GM23338 (cell line): ENCODE data around the gene ACHE. TPM values are rescaled to one million over a fixed set of nuclear protein-coding genes. Genes with fewer than 3 reads are reported as not detected.

ENCODE experiments used
- ATAC-seq: fragments of 200-7000 bp; cut with Tn5 transposase; 3 replicates; pipeline ENCODE4 v1.9.1; 2020
- DNase-seq: peaks from one replicate; pipeline ENCODE4 v3.0.0-alpha.2; 2015; ENCODE audit warnings: low spot score
- H2AFZ ChIP-seq: fragments of 200-600 bp; sonication (generic); 2 replicates; pipeline ENCODE4 v1.8.0; 2016; ENCODE audit warnings: antibody characterized with exemption, mild to moderate bottlenecking, moderate library complexity
- H3F3A ChIP-seq: fragments of 200-600 bp; sonication (generic); replicated peaks from 2 replicates; pipeline ENCODE4 v1.8.0; 2017; ENCODE audit warnings: antibody characterized with exemption, mixed run types, low read depth
- H3K27ac ChIP-seq: fragments of 200-600 bp; sonication (generic); 2 replicates; pipeline ENCODE4 v1.6.1; 2016; ENCODE audit warnings: low read depth
- H3K27me3 ChIP-seq: fragments of 200-600 bp; sonication (generic); 2 replicates; pipeline ENCODE4 v1.8.0; 2016; ENCODE audit warnings: mild to moderate bottlenecking, mixed run types, moderate library complexity; ENCODE audit not compliant: insufficient read depth
- H3K36me3 ChIP-seq: fragments of 200-600 bp; sonication (generic); 2 replicates; pipeline ENCODE4 v1.8.0; 2016; ENCODE audit warnings: mild to moderate bottlenecking; ENCODE audit not compliant: insufficient read depth
- H3K4me1 ChIP-seq: fragments of 200-600 bp; sonication (generic); 2 replicates; pipeline ENCODE4 v1.8.0; 2016; ENCODE audit warnings: mild to moderate bottlenecking, moderate library complexity; ENCODE audit not compliant: insufficient read depth
- H3K4me2 ChIP-seq: fragments of 200-600 bp; sonication (generic); 2 replicates; pipeline ENCODE4 v1.7.1; 2017; ENCODE audit warnings: mixed run types
- H3K4me3 ChIP-seq: fragments of 200-600 bp; sonication (generic); 2 replicates; pipeline ENCODE4 v1.6.1; 2016; ENCODE audit warnings: mixed run types
- H3K79me2 ChIP-seq: fragments of 200-600 bp; sonication (generic); replicated peaks from 2 replicates; pipeline ENCODE4 v1.8.0; 2017; ENCODE audit warnings: mild to moderate bottlenecking; ENCODE audit not compliant: insufficient read depth
- H3K9me2 ChIP-seq: fragments of 200-600 bp; sonication (generic); 2 replicates; pipeline ENCODE4 v1.8.0; 2017; ENCODE audit not compliant: insufficient read depth
- H4K20me1 ChIP-seq: fragments of 200-600 bp; sonication (generic); replicated peaks from 2 replicates; pipeline ENCODE4 v1.8.0; 2017; ENCODE audit warnings: mild to moderate bottlenecking; ENCODE audit not compliant: insufficient read depth
- H3K27ac Mint-ChIP-seq: 2 replicates; pipeline ENCODE4 v1.8.0; 2020; ENCODE audit warnings: inconsistent platforms, mild to moderate bottlenecking, moderate library complexity, mixed read lengths
- H3K27me3 Mint-ChIP-seq: 3 replicates; pipeline ENCODE4 v1.8.0; 2022; ENCODE audit warnings: low read depth, mild to moderate bottlenecking, moderate library complexity, mixed read lengths, inconsistent platforms; ENCODE audit not compliant: insufficient read depth, poor library complexity
- H3K36me3 Mint-ChIP-seq: 3 replicates; pipeline ENCODE4 v1.8.0; 2021; ENCODE audit warnings: low read depth, mild to moderate bottlenecking, inconsistent platforms, moderate library complexity, mixed read lengths
- H3K4me1 Mint-ChIP-seq: 3 replicates; pipeline ENCODE4 v1.8.0; 2020; ENCODE audit warnings: mild to moderate bottlenecking, inconsistent platforms, mixed read lengths
- H3K4me3 Mint-ChIP-seq: 3 replicates; pipeline ENCODE4 v1.8.0; 2021; ENCODE audit warnings: moderate library complexity, mild to moderate bottlenecking, inconsistent platforms, mixed read lengths
- H3K9me3 Mint-ChIP-seq: 3 replicates; pipeline ENCODE4 v1.8.0; 2020; ENCODE audit warnings: moderate library complexity, mild to moderate bottlenecking, inconsistent platforms, mixed read lengths
- CREB1 ChIP-seq: fragments of 250-450 bp; sonication (Bioruptor Pico); IDR thresholded peaks from 2 replicates; pipeline ENCODE4 v1.5.0; 2020; ENCODE audit warnings: low read depth, mild to moderate bottlenecking, moderate library complexity
- NANOG ChIP-seq: IDR thresholded peaks from 2 replicates; pipeline ENCODE4 v1.6.1; 2016; ENCODE audit warnings: antibody characterized with exemption, borderline replicate concordance
- polyA plus RNA-seq: library from polyadenylated mRNA; unstranded; fragments of >200 nt; fragmentation: Nextera tagmentation; extraction: Ambion mirVana; gene quantifications from 2 replicates; pipeline ENCODE4 v1.2.1, GENCODE V29; 2016
- total RNA-seq: library from RNA; depleted of rRNA; stranded (reverse); fragments of >200 nt; shearing (Covaris generic); gene quantifications from 2 replicates; pipeline ENCODE4 v1.2.3, GENCODE V29; 2014
- TF ChIP-seq, protein P1 (sequence below), 2 experiments: fragments of 200-600 bp in 1 of 2; sonication (generic) in 1 of 2; conservative IDR thresholded peaks; 2 replicates each; pipeline versions ENCODE4 v1.5.1 to v1.6.1; 2016 to 2017; ENCODE audit warnings: antibody characterized with exemption in 2 of 2, low read depth in 2 of 2, mild to moderate bottlenecking in 2 of 2, moderate library complexity in 1 of 2
- TF ChIP-seq, protein P2 (sequence below): fragments of 250-450 bp; sonication (Bioruptor Pico); IDR thresholded peaks from 2 replicates; pipeline ENCODE4 v1.5.0; 2020; ENCODE audit warnings: mild to moderate bottlenecking, moderate library complexity

ACHE gene
- total and polyA plus RNA-seq, 2 experiments from 2014 or later = 3.6 to 3.7 TPM

DNA sequence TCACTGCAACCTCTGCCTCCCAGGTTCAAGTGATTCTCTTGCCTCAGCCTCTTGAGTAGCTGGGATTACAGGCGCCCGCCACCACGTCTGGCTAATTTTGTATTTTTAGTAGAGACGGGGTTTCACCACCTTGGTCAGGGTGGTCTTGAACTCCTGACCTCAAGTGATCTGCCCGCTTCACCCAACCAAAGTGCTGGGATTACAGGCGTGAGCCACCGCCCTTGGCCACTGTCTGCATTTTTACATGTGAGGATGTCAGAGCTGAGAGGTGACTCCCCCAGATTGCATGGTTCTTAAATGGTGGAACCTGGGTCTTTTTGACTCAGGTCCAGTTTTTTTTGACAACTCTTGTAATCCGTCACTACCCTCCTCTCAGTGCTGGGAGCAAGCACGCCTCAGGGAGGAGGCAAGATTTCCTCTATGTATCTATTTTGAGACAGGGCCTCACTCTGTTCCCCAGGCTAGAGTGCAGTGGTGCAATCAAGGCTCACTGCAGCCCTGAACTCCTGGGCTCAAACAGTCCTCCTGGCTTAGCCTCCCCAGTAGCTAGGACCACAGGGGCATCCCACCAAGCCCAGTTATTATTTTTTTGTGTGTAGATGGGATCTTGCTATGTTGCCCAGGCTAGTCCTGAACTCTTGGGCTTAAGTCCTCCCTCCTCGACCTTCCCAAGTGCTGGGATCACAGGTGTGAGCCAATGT, 21.9 kb downstream of the ACHE start:
- Mint-ChIP-seq H3K27ac (peak overlapping the region; percentile 99), H3K36me3 (peaks cover 90% of the 10 kb centered on the region), H3K9me3 (peaks cover 3% of the 10 kb centered on the region; the same call in 2 of the 3 replicates), H3K4me1 (peaks cover 17% of the 10 kb centered on the region), H3K27me3 (peaks cover 26% of the 10 kb centered on the region), H3K4me3 (peak overlapping the region; percentile 100)
- DNase-seq (no peak), ATAC-seq (no peak)
- Histone ChIP-seq H3K9me2 (no peaks in the 10 kb centered on the region), H3K79me2 (peaks cover 41% of the 10 kb centered on the region), H3K4me2 (peak overlapping the region; percentile 93), H2AFZ (no peak overlapping the region), H3K36me3 (peaks cover 34% of the 10 kb centered on the region), H4K20me1 (peaks cover 34% of the 10 kb centered on the region), H3K4me1 (peaks cover 8% of the 10 kb centered on the region), H3K27ac (peak overlapping the region; percentile 99), H3K27me3 (no peaks in the 10 kb centered on the region), H3F3A (peaks cover 29% of the 10 kb centered on the region), H3K4me3 (peak overlapping the region; percentile 98)
- TF ChIP-seq, protein P1, sequence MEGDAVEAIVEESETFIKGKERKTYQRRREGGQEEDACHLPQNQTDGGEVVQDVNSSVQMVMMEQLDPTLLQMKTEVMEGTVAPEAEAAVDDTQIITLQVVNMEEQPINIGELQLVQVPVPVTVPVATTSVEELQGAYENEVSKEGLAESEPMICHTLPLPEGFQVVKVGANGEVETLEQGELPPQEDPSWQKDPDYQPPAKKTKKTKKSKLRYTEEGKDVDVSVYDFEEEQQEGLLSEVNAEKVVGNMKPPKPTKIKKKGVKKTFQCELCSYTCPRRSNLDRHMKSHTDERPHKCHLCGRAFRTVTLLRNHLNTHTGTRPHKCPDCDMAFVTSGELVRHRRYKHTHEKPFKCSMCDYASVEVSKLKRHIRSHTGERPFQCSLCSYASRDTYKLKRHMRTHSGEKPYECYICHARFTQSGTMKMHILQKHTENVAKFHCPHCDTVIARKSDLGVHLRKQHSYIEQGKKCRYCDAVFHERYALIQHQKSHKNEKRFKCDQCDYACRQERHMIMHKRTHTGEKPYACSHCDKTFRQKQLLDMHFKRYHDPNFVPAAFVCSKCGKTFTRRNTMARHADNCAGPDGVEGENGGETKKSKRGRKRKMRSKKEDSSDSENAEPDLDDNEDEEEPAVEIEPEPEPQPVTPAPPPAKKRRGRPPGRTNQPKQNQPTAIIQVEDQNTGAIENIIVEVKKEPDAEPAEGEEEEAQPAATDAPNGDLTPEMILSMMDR (conservative IDR thresholded peaks at IDR 0.05; ENCODE audit: low read depth in 2 of 2) = no peak
- no peak for TF ChIP-seq NANOG

DNA sequence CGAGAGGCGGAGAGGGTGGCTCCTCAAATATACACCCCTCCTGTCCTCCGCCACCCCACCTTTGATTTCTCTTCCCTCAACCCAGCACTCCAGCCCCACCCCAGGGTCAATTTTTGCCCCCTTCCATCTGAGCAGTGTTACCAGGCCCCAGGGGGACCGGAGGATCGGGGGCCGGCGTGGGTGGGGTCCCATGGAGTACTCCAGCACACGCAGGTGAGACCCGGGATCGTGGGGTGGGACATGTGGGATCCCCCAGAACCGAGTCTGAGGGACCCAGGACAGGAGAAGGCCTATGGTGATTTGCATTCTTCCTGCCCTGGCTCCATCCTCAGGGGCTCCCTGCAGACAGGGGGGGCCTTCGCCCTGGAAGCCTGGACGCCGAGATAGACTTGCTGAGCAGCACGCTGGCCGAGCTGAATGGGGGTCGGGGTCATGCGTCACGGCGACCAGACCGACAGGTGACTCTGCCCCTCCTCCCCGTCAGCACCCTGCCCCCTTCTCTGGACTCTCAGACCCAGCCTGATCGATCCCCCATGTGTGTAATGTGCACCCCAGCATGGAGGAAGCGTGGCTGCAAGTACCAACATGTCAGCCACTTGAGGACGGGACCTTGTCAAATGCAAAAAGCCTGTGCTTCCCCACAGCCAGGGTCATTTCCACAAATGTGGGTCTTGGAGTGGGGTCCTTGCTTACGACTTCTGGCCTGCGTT, 27.8 kb downstream of the ACHE start:
- H3K4me3 Mint-ChIP-seq = peak overlapping the region; percentile 94
- H3K27ac ChIP-seq = peak overlapping the region; percentile 97
- TF ChIP-seq, protein P2, sequence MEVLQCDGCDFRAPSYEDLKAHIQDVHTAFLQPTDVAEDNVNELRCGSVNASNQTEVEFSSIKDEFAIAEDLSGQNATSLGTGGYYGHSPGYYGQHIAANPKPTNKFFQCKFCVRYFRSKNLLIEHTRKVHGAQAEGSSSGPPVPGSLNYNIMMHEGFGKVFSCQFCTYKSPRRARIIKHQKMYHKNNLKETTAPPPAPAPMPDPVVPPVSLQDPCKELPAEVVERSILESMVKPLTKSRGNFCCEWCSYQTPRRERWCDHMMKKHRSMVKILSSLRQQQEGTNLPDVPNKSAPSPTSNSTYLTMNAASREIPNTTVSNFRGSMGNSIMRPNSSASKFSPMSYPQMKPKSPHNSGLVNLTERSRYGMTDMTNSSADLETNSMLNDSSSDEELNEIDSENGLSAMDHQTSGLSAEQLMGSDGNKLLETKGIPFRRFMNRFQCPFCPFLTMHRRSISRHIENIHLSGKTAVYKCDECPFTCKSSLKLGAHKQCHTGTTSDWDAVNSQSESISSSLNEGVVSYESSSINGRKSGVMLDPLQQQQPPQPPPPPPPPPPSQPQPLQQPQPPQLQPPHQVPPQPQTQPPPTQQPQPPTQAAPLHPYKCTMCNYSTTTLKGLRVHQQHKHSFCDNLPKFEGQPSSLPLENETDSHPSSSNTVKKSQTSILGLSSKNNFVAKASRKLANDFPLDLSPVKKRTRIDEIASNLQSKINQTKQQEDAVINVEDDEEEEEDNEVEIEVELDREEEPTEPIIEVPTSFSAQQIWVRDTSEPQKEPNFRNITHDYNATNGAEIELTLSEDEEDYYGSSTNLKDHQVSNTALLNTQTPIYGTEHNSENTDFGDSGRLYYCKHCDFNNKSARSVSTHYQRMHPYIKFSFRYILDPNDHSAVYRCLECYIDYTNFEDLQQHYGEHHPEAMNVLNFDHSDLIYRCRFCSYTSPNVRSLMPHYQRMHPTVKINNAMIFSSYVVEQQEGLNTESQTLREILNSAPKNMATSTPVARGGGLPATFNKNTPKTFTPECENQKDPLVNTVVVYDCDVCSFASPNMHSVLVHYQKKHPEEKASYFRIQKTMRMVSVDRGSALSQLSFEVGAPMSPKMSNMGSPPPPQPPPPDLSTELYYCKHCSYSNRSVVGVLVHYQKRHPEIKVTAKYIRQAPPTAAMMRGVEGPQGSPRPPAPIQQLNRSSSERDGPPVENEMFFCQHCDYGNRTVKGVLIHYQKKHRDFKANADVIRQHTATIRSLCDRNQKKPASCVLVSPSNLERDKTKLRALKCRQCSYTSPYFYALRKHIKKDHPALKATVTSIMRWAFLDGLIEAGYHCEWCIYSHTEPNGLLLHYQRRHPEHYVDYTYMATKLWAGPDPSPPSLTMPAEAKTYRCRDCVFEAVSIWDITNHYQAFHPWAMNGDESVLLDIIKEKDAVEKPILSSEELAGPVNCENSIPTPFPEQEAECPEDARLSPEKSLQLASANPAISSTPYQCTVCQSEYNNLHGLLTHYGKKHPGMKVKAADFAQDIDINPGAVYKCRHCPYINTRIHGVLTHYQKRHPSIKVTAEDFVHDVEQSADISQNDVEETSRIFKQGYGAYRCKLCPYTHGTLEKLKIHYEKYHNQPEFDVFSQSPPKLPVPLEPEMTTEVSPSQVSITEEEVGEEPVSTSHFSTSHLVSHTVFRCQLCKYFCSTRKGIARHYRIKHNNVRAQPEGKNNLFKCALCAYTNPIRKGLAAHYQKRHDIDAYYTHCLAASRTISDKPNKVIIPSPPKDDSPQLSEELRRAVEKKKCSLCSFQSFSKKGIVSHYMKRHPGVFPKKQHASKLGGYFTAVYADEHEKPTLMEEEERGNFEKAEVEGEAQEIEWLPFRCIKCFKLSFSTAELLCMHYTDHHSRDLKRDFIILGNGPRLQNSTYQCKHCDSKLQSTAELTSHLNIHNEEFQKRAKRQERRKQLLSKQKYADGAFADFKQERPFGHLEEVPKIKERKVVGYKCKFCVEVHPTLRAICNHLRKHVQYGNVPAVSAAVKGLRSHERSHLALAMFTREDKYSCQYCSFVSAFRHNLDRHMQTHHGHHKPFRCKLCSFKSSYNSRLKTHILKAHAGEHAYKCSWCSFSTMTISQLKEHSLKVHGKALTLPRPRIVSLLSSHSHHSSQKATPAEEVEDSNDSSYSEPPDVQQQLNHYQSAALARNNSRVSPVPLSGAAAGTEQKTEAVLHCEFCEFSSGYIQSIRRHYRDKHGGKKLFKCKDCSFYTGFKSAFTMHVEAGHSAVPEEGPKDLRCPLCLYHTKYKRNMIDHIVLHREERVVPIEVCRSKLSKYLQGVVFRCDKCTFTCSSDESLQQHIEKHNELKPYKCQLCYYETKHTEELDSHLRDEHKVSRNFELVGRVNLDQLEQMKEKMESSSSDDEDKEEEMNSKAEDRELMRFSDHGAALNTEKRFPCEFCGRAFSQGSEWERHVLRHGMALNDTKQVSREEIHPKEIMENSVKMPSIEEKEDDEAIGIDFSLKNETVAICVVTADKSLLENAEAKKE (CRISPR knock-in tag) = no peak
- TF ChIP-seq CREB1 = peak; percentile 71
- H3K27me3 ChIP-seq = no peaks in the 10 kb centered on the region
- ATAC-seq (peak; percentile 23), DNase-seq (peak; percentile 48)
- peaks cover 17% of the 10 kb centered on the region; the same call in 1 of the 2 replicates for H3F3A ChIP-seq
- H3K27me3 Mint-ChIP-seq = peaks cover 20% of the 10 kb centered on the region
- H3K36me3 Mint-ChIP-seq = peaks cover 57% of the 10 kb centered on the region
- H3K4me2 ChIP-seq = peak overlapping the region; percentile 91
- peak overlapping the region; percentile 97 for H3K27ac Mint-ChIP-seq
- H2AFZ ChIP-seq = peak overlapping the region; percentile 49; the same call in 1 of the 2 replicates
- H4K20me1 ChIP-seq = 0 out of 2 replicates have a peak, but pooled peaks cover 3% of the 10 kb centered on the region
- peaks cover 11% of the 10 kb centered on the region for H3K4me1 ChIP-seq
- no peaks in the 10 kb centered on the region for H3K9me2 ChIP-seq
- H3K79me2 ChIP-seq = peaks cover 18% of the 10 kb centered on the region
- peak overlapping the region; percentile 100 for H3K4me3 ChIP-seq
- no peaks in the 10 kb centered on the region; the same call in 2 of the 3 replicates for H3K9me3 Mint-ChIP-seq
- peaks cover 13% of the 10 kb centered on the region for H3K36me3 ChIP-seq
- H3K4me1 Mint-ChIP-seq = peaks cover 14% of the 10 kb centered on the region; the same call in 2 of the 3 replicates
